Erythroblast (primary cell): Measurements from ENCODE around the gene SARDH.

Experiments
- GATA1 ChIP-seq: IDR thresholded peaks from 2 replicates; pipeline ENCODE4 v1.6.1; 2011; ENCODE audit warnings: low read depth, mild to moderate bottlenecking, control low read depth, low read length, moderate library complexity
- POLR2A ChIP-seq: IDR thresholded peaks from 2 replicates; pipeline ENCODE4 v1.6.1; 2011; ENCODE audit warnings: mild to moderate bottlenecking, low read length

DNA sequence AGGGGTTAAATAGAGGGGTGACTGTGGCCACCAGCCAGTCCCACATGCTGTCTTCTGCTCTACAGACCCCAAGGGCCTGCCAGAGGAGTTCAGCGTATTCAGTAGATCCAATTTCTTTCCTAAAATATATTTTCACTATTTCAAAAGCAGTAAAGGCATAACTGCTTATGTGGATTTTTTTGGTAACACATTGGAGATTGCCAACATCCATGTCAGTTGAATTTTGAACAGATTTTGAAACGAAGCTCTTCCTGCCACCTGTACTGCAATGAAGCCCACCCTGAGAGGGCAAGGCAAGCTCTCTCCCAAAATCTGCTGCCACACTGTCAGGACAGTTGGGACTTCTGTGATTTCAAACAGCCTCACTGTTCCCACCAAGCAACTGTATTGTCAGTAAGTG, 37.1 kb upstream of the SARDH start:
- TF ChIP-seq POLR2A (no peak), GATA1 (no peak)
